GDM1 (cell line): Measurements from ENCODE around the gene SLC35F3.
"Not testable (repeated sequence)": the region's sequence is repeated elsewhere in the genome, so short reads cannot be mapped to it uniquely, and the experiment has no call there.

Source experiments
- DNase-seq: peaks from one replicate; lab custom pipeline; 2025; lab: John Stamatoyannopoulos, UW

Gene SLC35F3

DNA sequence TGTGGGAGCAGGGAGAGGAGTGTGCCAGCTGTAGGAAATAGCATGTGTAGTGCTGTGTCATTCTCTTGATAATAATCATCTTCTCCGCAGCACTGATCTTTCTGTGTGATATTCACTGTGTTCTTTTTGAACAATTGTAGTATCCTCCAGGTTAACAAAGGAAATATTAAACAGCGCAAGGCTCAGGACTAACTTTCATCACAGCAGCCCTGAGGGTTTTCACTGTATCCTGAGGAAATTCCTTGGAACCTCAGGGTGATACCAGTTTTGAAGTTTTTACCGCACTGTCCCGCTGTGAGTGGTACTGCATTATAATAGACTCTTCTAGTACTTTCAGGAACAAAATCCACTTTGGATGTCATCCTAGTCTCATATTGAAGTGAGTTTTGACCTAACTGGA, 240.4 kb downstream of the SLC35F3 start:
- DNase-seq, result no peak

DNA sequence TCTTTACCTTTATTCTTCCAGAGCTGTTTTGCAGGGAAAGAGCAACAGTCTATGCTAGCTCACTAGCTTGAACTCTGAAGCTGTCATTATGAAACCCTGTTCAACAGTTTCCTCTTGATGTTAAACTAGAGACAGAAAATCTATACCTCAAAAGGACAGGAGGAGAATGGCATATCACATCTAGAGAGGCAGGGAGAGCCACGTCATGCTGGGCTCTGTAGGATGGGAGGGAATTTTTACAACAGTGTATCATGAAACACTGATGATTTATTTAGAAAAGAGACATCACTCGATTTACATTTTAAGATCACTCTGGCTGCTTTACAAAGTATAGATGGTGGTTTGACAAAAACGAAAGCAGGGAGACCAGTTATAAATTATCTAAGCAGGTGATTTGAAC, 243.9 kb downstream of the SLC35F3 start:
- no peak for DNase-seq

DNA sequence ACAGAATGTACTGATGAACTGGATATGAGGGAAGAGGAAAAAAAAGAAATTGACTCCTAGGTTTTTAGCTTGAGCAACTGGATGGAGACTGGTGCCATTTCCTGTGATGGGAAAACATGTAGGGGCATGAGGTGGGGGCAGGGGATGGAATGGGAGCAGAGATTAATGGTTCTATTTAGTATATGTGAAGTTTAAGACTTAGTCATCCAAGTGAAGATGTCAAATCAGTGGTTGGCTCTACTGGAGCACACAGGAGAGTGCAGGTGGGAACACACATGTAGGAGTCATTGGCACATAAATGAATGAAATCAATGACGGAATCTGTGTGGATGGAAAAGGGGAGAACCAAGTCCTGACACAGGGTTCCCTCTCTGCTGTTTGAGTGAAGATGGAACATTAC, 244.3 kb downstream of the SLC35F3 start:
- DNase-seq, result no peak

DNA sequence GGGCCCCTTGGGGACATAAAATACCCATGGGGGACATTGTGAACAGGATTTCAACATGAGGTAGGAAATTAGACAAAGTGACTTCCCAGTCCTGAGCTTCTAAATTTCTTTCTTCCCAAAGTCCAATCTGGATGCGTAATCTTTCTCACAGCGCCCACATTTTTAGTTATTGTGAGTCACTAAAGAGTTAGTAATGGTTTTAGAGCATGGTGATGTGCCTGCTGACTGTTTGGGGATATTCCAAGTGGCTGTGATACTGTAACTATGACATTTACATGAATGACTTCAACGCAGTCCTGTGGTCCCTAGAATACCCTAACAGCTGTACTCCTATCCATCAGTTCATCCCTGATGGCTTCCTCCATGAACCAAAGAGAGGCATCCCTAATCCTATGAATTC, 244.7 kb downstream of the SLC35F3 start:
- no peak for DNase-seq

DNA sequence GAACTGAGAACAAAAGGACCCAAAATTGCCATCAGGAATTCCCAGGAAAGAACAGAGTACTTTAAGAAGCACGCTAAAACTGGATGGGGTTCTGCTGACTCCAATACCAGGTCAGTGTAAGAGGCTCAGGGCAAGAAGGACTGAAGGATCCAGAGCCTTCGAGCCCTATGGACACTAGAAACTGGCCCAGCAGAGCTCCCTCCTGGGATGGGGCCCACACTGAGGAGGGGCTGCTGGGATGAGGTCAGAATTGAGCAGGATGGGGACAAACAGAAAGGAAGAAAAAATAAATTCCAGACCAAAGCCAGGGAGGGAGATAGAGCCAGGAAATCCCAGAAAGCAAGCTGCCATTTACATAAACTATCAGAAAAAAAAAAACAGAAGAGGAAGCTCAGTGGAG, 246.4 kb downstream of the SLC35F3 start:
- no peak for DNase-seq

DNA sequence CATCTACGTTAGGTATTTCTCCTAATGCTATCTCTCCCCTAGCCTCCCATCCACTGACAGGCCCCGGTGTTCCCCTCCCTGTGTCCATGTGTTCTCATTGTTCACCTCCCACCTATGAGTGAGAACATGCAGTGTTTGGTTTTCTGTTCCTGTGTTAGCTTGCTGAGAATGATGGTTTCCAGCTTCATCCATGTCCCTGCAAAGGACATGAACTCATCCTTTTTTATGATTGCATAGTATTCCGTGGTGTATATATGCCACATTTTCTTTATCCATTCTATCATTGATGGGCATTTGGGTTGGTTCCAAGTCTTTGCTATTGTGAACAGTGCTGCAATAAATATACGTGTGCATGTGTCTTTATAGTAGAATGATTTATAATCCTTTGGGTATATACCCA, 247.9 kb downstream of the SLC35F3 start:
- not testable (repeated sequence) for DNase-seq

DNA sequence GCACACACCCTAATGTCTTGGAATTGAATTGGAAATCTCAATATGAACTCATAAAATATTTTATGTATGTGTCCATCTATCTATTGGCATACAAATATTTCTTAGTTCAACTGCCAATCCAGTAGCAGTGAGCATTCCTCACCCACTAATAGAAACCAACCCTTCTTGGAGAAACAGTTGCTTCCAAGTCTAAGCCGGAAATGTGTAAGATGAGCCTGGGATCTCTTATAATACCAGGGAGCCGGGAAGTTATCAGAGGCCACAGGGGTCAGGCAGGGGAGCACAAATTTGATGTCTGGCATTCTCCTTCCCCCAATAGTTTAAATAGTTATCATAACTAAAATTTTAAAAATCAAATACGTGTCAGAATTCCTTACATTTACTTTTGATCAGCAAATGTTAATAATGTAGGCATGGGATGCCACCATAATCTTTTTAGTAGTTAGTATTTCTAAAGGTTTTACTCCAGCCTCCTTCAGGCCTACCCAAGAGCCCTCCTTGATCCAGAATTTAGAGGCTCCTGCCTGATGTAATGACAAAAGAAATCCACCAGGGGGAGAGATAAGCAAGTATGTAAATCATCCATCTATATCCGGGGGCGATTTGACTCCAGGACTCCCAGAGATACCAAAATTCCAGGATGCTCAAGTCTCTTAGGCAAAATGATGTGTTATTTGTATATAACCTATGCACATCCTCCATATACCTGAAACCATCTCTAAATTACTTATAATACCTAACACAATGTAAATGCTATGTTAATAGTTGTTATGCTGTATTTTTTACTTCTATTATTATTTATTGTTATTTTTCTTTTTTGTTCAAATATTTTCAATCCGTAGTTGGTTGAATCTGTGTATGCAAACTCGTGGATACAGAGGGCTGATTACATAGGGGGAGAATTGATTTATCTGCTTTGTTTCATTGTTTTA, 250.1 kb downstream of the SLC35F3 start:
- no peak for DNase-seq

DNA sequence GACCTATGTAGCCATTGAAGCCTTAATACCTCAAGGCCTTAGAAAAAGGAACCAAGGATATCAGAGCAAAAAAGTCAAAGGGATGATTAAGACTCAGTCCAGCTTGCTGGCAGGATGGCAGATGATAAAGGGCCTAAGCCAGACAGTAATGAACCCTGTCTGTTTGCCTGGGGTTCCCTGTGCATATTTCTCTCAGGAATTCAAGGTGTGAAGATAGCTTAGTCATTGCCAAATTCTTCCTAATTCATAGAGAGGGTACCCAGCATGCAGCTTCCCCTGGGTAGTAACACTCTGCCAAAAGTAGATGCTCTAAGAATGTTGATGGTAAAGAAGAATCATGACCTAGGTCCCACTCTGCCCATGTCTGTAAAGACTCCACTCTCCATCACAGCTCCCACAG, 258.2 kb downstream of the SLC35F3 start:
- no peak for DNase-seq

DNA sequence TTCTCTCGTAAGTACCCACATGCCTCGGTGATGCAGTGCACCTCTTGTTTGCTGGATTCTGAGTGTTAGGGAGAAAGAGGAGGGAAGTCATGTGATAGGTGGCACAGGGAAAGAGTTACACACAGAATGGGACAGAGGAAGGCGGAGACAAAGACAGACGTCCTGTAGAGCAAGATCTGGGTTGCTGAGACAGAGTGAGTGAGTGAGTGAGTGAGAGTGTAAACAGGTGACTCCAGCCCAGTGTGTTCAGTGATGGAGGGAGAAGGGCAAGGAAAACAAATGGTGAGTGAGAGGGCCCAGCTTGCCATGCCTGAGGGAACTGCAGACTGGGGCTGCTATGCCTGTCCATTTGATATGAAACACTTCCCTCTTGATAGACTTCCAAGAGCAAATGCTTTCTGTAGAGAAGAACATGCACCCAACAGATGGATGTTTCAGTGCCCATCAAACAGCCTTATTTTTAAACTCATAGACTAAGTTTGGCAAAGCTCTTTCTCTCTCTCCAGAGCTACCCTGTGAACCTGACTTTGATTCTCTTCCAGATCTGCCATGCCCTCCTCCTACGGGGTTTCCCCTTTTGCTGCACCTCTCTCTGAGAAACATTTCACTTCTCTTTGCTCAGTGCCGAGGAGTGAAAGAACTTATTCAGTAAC, 258.9 kb downstream of the SLC35F3 start:
- DNase-seq, result no peak

DNA sequence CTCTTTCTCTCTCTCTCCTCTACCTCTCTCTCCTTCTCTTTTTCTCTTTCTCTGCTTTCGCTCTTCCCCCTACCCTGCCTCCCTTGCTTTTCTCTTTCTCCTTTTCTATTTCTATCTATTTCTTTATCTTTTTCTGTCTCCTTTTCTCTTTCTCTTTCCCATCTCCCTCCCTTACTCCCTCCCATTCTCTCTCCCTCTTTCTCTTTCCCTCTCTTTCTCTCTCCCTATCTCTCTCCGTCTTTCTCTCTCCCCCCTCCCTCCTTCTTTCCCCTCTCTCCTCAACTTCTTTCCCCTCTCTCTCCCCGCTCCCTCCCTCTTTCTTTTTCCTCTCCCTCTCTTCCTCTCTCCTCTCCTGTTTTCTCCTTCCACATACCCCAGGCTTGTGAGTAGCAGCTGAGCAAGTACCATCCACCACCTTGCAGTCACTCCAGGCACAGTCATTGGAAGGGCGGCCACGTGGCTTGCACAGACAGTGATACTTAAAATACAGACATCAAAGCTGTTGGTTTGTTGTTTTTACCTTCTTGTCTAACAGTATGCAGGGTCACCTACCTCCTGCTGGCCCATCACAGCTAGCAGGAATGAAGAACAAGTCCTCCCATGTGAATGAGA, 259.7 kb downstream of the SLC35F3 start:
- DNase-seq, result no peak

DNA sequence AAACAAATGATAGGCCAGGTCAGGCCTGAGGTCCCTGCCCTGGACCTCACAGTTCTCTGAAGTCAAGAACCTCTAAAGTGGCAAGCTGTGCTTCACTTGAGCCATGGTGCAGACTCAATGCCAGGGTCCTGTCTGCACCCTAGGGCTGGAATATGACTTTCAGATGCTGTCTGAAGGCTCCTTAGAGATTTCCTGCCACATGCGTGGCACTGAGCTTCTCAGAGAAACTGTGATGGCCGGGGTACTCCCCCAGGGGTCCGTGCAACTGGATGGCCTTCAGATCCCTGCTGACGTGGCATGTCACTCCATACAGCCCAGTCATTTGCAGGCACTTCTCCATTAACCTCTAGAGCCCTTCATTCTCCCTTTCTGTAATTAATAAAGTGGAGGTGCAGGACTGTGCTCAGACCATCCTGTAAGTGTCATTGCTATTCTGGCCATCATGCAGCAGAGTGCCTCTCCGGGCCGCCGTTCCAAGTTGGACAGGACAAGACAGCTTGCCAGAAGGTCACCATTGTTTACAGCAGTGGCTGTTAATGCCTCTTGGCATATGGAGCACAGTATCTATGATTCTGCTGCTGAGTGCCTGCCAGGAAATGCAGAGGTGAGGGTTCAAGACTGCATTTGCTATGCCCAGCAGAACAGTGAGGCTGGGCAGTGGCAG, 263.7 kb downstream of the SLC35F3 start:
- no peak for DNase-seq

DNA sequence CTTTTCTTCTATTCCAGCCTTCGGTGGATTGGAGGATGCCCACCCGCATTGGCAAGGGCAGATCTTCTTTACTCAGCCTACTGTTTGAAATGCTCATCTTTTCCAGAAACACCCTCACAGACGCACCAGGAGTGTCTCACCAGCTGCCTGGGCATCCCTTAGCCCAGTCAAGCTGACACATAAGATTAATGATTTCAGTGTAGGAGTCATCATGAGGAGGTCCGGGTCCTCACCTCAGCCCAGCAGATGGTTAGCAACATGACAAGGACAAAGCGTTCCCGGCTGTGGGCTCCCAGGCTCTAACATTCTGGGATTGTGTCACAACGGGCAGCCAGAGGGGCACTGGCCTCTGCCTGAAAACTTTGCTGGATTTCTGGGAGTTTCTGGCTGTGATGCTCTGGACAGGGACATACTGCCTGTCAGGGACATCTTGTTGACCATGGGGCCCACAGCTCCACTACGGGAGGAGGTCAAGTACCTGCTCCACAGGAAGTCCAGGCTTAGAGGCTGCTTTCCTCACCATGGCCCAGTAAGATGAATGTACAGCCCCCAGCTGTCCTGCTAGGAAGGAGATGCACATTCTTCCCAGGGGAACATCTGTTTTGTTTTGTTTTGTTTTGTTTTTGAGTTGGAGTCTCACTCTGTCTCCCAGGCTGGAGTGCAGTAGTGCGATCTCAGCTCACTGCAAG, 264.8 kb downstream of the SLC35F3 start:
- no peak for DNase-seq

DNA sequence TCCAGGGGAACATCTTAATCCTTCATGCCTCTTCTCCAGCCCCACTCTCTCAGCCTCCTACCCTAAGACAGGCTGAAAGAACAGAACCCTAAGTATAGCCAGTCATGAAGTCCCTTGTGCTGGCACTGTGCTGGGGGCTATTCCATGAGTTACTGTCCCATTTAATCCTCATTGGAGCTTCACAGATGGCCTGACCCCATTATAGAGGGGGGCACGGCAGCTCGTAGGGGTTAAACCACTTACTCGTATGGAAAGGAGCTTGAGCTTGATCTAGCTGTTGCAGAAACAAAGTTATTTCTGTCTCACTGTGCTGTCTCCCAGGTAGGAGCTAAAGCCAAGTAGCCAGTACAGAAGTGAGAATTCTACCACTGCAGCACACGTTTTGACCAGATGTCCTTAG, 265.6 kb downstream of the SLC35F3 start:
- no peak for DNase-seq

DNA sequence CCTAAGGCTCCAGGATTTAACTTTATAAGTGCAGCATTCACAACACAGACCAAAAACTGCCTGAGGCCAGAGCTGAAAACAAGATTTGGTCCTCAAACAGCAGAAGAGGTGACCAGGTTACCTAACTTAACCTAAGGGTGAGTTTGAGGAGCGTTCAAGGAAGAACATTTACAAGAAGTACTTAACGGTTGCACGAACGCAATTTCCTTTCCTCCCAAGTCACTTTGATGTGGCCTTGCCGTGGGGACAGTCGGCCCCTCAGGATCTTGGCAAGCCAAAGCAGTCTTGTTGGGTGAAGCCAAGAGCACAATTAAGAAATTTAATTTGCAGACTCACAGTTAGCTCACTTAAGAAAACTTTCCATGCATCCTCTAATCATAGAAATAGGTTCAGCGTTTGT, 266.1 kb downstream of the SLC35F3 start:
- no peak for DNase-seq

DNA sequence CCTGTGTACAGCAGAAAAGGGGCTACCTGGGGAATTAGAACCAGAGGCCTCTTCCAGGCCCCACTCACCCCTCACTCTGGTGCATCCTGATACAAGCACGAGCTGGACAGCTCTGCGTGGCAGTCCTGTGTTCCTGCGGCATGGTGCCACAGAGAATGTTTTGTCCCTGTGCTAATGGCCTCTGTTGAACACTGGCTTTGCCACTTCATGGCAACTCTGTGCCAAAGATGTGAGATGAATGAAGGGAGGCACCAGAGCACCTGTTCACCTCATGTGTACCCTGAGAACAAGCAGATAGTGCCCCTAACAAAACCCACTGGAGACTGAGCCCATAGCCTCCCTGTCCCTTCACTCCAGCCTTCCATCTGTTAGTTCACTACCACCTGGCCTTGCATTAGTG, 269.5 kb downstream of the SLC35F3 start:
- DNase-seq, result no peak

DNA sequence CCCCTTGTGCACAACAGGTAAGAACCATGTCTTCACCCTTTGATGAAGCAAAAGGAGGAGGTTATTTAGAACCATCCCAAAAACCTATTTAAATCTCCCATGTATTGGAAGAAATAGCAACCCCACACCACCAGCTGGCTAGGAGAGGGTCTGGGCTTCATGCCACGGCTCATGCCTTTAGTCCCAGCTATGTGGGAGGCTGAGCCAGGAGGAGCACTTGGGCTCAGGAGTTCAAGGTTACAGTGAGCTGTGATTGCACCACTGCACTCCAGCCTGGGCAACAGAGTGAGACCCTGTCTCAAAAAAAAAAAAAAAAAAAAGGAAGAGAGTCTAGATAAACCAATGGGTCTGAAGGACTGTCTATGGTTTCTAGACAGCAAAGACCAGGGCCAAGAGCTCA, 270.9 kb downstream of the SLC35F3 start:
- no peak for DNase-seq

DNA sequence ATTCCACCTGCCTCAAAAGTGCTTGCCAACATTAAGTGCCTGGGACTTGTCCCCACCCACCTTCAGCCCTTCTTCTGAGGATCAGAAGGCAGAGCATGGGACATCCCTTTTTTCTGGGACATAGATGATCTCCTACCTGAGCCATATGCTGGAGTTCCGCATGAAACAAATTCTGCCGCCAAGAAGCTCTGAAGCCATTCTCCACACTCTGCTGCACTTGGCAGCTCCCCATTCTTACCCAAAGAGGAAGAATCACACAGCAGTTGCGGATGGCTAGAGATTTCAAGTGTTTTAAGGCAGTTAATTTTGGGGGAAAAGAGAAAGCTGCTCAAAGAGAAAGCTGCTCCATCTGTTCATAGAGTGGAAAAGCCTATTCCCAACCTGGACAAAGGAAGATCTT, 271.5 kb downstream of the SLC35F3 start:
- no peak for DNase-seq

DNA sequence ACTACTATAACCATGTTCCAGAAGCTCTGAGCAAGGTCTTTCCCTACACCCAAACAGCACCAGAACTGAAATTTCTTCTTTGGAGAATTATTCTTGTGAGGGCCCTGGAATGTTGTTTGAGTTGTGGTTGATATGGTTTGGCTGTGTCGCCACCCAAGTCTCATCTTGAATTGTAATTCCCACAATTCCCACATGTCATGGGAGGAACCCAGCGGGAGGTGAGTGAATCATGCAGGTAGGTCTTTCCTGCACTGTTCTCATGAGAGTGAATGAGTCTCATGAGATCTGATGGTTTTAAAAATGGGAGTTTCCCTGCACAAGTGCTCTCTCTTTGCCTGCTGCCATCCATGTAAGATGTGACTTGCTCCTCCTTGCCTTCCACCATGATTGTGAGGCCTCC, 272.4 kb downstream of the SLC35F3 start:
- DNase-seq, result not testable (repeated sequence)

DNA sequence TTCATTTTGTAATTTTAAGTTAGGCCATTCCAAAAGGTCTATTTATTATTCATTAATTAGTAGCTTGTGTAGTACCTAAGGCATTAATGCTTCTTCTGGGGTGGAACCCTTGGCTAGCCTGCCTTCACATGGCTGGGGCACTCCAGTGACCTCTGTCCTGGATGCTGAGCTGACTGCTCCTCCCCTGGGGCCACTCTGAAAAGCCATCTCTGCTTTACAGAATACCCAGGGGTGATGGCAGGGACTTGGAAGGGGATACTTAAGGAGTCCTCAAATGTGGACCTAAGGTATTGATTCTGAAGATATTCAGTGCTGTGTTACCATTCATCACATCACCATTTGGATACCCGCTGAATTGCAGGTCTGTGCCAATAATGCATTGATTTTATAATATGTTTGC, 281.0 kb downstream of the SLC35F3 start:
- DNase-seq, result no peak

DNA sequence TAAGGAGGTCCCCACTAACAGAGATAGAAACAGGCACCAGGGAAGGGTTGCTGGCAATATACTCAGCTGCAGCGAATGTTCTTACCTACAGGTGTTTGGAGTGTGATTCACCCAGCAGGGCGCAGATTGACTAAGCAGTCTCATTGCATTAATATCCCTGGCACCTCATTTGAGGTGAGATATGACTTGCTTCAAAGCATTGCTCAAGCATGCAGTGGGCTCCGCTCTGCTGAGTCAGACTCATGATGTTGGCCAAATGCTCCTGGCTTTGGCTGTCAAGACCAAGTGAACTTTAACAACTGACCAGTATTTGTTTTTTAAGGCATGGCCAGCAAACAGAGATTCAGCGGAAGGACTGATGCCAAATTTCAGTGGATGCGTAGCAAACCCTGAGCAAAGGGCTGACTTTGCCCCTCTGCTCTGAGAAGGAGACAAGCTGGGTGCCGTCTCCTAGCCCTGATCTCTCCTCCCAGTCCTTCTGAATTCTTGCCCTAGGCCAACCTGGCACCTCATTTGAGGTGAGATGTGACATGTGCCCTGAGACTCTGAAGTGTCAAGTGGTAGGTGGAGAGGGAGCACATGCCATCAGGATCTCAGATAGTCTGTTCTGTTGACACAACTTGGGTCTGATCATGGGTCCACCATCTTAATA, 281.7 kb downstream of the SLC35F3 start:
- no peak for DNase-seq

DNA sequence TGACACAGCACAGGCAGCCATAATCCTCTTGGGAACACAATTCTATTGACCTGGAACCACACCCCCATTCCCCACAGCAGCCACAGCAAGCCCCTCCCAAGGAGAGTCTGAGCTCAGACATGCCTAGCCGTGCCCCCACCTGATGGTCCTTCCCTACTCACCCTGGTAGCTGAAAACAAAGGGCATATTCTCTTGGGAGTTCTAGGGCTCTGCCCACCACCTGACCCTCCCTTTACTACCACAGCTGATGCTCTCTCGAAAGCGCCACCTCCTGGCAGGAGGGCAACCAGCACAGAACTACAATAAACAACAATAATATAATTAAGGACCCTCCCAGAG, 283.9 kb downstream of the SLC35F3 start:
- no peak for DNase-seq

DNA sequence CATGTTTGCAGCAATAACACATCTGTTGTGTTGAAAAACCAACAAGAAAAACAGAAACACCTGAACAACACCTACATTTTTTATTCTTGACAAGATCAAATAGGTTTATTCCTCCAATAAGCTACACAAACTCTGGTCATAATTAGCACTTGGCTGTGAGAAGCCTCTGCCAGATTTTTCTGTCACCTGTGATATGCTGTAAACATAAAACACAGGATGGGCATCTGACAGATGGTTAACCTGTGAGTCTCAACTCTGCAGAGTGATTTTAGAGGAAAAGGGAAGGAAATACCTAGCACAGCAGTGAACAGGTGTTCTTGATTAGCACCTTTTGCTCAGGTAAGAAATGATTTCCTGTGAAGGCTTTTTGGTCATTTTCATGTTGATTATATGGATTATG, 293.4 kb downstream of the SLC35F3 start:
- DNase-seq, result no peak
